ENCODE measurements around the gene SLC22A4.

GRCh38 chr5:132381614-132382013, 87.4 kb downstream of the SLC22A4 start:
- no peak for TF ChIP-seq POLR2AphosphoS5 (IDR thresholded peaks at IDR 0.05; ENCODE audit: low read depth, low read length)
- TF ChIP-seq, protein P1, sequence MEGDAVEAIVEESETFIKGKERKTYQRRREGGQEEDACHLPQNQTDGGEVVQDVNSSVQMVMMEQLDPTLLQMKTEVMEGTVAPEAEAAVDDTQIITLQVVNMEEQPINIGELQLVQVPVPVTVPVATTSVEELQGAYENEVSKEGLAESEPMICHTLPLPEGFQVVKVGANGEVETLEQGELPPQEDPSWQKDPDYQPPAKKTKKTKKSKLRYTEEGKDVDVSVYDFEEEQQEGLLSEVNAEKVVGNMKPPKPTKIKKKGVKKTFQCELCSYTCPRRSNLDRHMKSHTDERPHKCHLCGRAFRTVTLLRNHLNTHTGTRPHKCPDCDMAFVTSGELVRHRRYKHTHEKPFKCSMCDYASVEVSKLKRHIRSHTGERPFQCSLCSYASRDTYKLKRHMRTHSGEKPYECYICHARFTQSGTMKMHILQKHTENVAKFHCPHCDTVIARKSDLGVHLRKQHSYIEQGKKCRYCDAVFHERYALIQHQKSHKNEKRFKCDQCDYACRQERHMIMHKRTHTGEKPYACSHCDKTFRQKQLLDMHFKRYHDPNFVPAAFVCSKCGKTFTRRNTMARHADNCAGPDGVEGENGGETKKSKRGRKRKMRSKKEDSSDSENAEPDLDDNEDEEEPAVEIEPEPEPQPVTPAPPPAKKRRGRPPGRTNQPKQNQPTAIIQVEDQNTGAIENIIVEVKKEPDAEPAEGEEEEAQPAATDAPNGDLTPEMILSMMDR (IDR thresholded peaks at IDR 0.05): no peak

All from Panc1 (cell line).